Measurements from ENCODE around the gene SLC13A4.
A peak's percentile ranks its signal among the peaks of the same experiment; 100 is the strongest.

Gene SLC13A4

DNA sequence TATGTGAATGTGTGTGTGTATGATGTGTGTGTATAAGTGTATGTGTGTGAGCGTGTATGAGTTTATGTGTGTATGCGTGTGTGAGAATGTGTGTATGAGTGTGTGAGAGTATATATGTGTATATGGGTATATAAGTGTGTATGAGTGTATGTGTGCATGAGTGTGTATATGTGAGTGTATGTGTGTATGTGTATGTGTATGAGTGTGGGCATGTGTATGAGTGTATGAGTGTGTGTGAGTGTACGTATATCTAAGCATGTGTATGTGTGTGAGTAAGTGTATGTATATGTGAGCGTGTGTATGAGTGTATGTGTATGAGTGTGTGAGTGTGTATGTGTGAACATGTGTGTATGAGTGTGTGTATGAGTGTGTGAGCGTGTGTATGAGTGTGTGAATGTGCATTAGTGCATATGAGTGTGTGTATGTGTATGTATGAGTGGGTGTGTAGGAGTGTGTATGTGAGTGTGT lies 12.9 kb downstream of the SLC13A4 start:
- DNase-seq, result no peak
- Histone ChIP-seq H3K27me3 (ENCODE audit: insufficient read depth, low read length) (no peaks in the 10 kb centered on the region), H4K91ac (ENCODE audit: low read depth, low read length) (peak overlapping the region; percentile 91), H2BK120ac (ENCODE audit: insufficient read depth, low read length, poor library complexity) (peak overlapping the region; percentile 73), H2BK12ac (ENCODE audit: low read length) (peak overlapping the region; percentile 1), H3K9me3 (ENCODE audit: insufficient read depth, low read depth, low read length) (no peaks in the 10 kb centered on the region), H4K12ac (ENCODE audit: low read depth, low read length) (no peak overlapping the region), H3K18ac (ENCODE audit: low read length) (peak overlapping the region; percentile 31), H2AK5ac (ENCODE audit: low read length) (peak overlapping the region; percentile 37), H3K14ac (ENCODE audit: low read length) (peak overlapping the region; percentile 7), H3K4me1 (ENCODE audit: control insufficient read depth in 1 of 2, insufficient read depth in 2 of 2, low read length in 2 of 2) (peaks cover 34 to 51% of the 10 kb centered on the region in 2 experiments), H3K79me1 (ENCODE audit: low read length) (peaks cover 55% of the 10 kb centered on the region), H3K23ac (ENCODE audit: low read length) (peak overlapping the region; percentile 3), H3K4me2 (ENCODE audit: low read length) (peak overlapping the region; percentile 39), H4K8ac (ENCODE audit: low read depth, low read length) (peak overlapping the region; percentile 43), H3K79me2 (ENCODE audit: control insufficient read depth, insufficient read depth, low read length, poor library complexity) (peaks cover 11% of the 10 kb centered on the region), H2BK5ac (ENCODE audit: low read depth, low read length, poor library complexity) (peak overlapping the region; percentile 27), H2AFZ (ENCODE audit: insufficient read depth, low read length, poor library complexity) (no peak overlapping the region), H3K4me3 (ENCODE audit: low read depth, low read length) (no peak overlapping the region), H3K36me3 (ENCODE audit: control insufficient read depth in 1 of 2, insufficient read depth in 2 of 2, low read length in 2 of 2) (peaks cover 0 to 2% of the 10 kb centered on the region in 2 experiments), H3K9ac (ENCODE audit: low read length) (no peak overlapping the region), H3K27ac (ENCODE audit: low read depth, low read length) (peak overlapping the region; percentile 99), H3K4ac (ENCODE audit: low read depth, low read length) (peak overlapping the region; percentile 28)
- 100% methylated on average over 3 of the region's 5 CpGs for WGBS (ENCODE audit: extremely low coverage, insufficient coverage, insufficient read length)

DNA sequence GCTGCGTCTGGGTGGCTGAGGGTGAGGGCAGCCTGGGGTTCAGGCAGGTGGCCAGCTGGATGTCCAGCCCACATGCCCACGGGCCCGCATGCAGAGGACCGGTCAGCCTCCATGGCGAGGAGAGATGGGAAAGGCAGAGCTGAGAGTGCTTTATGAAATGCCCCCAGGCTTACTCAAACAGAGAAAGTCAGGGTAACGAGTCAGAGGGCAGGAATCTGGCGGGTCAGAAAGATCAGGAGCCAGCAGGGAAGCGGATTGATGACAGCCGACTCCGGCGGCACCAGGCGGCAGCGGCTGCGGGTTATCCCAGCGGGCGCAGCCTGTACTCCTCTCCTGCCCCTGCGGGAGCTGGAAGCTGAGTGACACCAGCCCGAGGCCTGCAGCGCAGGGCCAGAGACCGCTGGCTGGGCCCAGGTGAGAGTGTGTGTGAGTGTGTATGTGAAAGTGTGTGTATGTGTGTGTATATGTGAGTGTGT lies 13.4 kb downstream of the SLC13A4 start:
- H2AFZ ChIP-seq (ENCODE audit: insufficient read depth, low read length, poor library complexity), result peak overlapping the region; percentile 67
- no peak overlapping the region for H3K9ac ChIP-seq (ENCODE audit: low read length)
- peak; percentile 98 to 99 for DNase-seq
- peak overlapping the region; percentile 99 for H2BK5ac ChIP-seq (ENCODE audit: low read depth, low read length, poor library complexity)
- peak overlapping the region; percentile 81 for H3K4ac ChIP-seq (ENCODE audit: low read depth, low read length)
- peak overlapping the region; percentile 99 for H3K27ac ChIP-seq (ENCODE audit: low read depth, low read length)
- peak overlapping the region; percentile 39 for H3K4me2 ChIP-seq (ENCODE audit: low read length)
- peaks cover 11% of the 10 kb centered on the region for H3K79me2 ChIP-seq (ENCODE audit: control insufficient read depth, insufficient read depth, low read length, poor library complexity)
- peak overlapping the region; percentile 89 for H3K18ac ChIP-seq (ENCODE audit: low read length)
- no peaks in the 10 kb centered on the region for H3K27me3 ChIP-seq (ENCODE audit: insufficient read depth, low read length)
- H3K23ac ChIP-seq (ENCODE audit: low read length), result no peak overlapping the region
- H4K12ac ChIP-seq (ENCODE audit: low read depth, low read length), result peak overlapping the region; percentile 89
- peaks cover 0 to 2% of the 10 kb centered on the region in 2 experiments for H3K36me3 ChIP-seq (ENCODE audit: control insufficient read depth in 1 of 2, insufficient read depth in 2 of 2, low read length in 2 of 2)
- peaks cover 56% of the 10 kb centered on the region for H3K79me1 ChIP-seq (ENCODE audit: low read length)
- peak overlapping the region; percentile 91 for H4K8ac ChIP-seq (ENCODE audit: low read depth, low read length)
- WGBS (ENCODE audit: extremely low coverage, insufficient coverage, insufficient read length), result no CpG with 5 or more reads among the region's 20 CpGs
- peak overlapping the region; percentile 93 for H3K14ac ChIP-seq (ENCODE audit: low read length)
- peak overlapping the region; percentile 90 for H2AK5ac ChIP-seq (ENCODE audit: low read length)
- no peak overlapping the region for H3K4me3 ChIP-seq (ENCODE audit: low read depth, low read length)
- H2BK120ac ChIP-seq (ENCODE audit: insufficient read depth, low read length, poor library complexity), result peak overlapping the region; percentile 98
- peaks cover 32 to 51% of the 10 kb centered on the region in 2 experiments for H3K4me1 ChIP-seq (ENCODE audit: control insufficient read depth in 1 of 2, insufficient read depth in 2 of 2, low read length in 2 of 2)
- H3K9me3 ChIP-seq (ENCODE audit: insufficient read depth, low read depth, low read length), result no peaks in the 10 kb centered on the region
- peak overlapping the region; percentile 98 for H4K91ac ChIP-seq (ENCODE audit: low read depth, low read length)
- peak overlapping the region; percentile 94 for H2BK12ac ChIP-seq (ENCODE audit: low read length)

DNA sequence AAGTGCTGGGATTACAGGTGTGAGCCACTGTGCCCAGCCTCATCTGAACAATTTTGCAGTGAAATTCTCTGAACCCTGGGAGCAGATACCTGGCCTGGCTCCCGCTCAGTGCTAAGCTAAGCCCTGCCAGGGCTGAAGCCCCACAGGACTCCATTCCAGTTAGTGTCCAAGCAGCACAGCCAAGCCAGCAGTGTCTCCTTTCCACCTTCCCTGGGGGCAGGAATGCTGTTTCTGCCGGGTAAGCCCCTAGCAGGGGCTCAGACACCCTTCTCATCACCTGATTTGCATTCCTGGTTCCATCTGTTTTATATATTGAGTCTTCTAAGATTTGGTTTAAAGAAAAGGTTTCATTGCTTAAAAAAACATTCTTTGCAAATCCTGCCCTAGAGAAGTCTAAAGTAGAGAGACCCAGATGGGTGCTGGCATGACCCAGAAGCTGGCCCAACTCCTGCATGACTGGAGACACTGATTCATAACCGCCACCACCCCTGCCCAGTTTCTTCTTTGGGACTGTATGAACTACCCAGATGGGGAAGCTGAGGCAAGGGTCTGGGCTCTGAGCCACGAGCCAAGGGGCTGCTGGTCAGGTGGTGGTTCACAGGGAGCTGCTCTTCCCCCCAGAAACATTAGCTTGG lies 14.0 kb downstream of the SLC13A4 start:
- Histone ChIP-seq H3K27me3 (ENCODE audit: insufficient read depth, low read length) (no peaks in the 10 kb centered on the region), H3K79me2 (ENCODE audit: control insufficient read depth, insufficient read depth, low read length, poor library complexity) (peaks cover 11% of the 10 kb centered on the region), H3K4me2 (ENCODE audit: low read length) (peak overlapping the region; percentile 10), H4K91ac (ENCODE audit: low read depth, low read length) (peak overlapping the region; percentile 98), H3K14ac (ENCODE audit: low read length) (peak overlapping the region; percentile 93), H3K4ac (ENCODE audit: low read depth, low read length) (peak overlapping the region; percentile 94), H2BK120ac (ENCODE audit: insufficient read depth, low read length, poor library complexity) (peak overlapping the region; percentile 98), H3K9ac (ENCODE audit: low read length) (no peak overlapping the region), H3K27ac (ENCODE audit: low read depth, low read length) (peak overlapping the region; percentile 99), H3K4me1 (ENCODE audit: control insufficient read depth in 1 of 2, insufficient read depth in 2 of 2, low read length in 2 of 2) (peaks cover 29 to 50% of the 10 kb centered on the region in 2 experiments), H3K18ac (ENCODE audit: low read length) (peak overlapping the region; percentile 89), H3K23ac (ENCODE audit: low read length) (no peak overlapping the region), H2BK5ac (ENCODE audit: low read depth, low read length, poor library complexity) (peak overlapping the region; percentile 99), H3K36me3 (ENCODE audit: control insufficient read depth in 1 of 2, insufficient read depth in 2 of 2, low read length in 2 of 2) (peaks cover 0 to 2% of the 10 kb centered on the region in 2 experiments), H4K12ac (ENCODE audit: low read depth, low read length) (peak overlapping the region; percentile 89), H3K9me3 (ENCODE audit: insufficient read depth, low read depth, low read length) (no peaks in the 10 kb centered on the region), H2AK5ac (ENCODE audit: low read length) (peak overlapping the region; percentile 90), H2AFZ (ENCODE audit: insufficient read depth, low read length, poor library complexity) (peak overlapping the region; percentile 67), H3K79me1 (ENCODE audit: low read length) (peaks cover 55% of the 10 kb centered on the region), H4K8ac (ENCODE audit: low read depth, low read length) (peak overlapping the region; percentile 91), H2BK12ac (ENCODE audit: low read length) (peak overlapping the region; percentile 94), H3K4me3 (ENCODE audit: low read depth, low read length) (no peak overlapping the region)
- peak; percentile 84 to 91 for DNase-seq
- WGBS (ENCODE audit: extremely low coverage, insufficient coverage, insufficient read length), result no CpG with 5 or more reads among the region's 4 CpGs

DNA sequence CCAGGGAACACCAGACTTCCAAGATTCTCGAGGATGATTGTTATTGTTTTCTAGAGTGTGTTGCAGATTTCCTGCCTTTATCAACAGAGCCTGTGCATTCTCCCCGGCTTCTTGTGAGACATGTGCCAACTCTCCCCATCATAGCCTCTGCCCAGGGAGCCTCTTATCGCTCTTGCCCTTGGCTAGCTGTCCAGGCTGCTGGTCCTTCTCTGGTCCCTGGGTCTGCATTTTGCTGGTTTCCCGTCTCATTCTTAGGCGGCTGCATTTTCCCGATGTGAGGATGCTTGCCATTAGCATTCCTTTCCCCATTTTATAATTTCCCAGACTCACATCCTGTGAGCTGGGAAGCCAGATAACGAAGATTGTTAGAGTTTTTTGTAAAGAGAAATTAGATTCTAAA lies 15.2 kb downstream of the SLC13A4 start:
- Histone ChIP-seq H2BK5ac (ENCODE audit: low read depth, low read length, poor library complexity) (peak overlapping the region; percentile 68), H3K14ac (ENCODE audit: low read length) (peak overlapping the region; percentile 52), H3K4me2 (ENCODE audit: low read length) (peak overlapping the region; percentile 3), H3K36me3 (ENCODE audit: control insufficient read depth in 1 of 2, insufficient read depth in 2 of 2, low read length in 2 of 2) (peaks cover 0 to 2% of the 10 kb centered on the region in 2 experiments), H2BK120ac (ENCODE audit: insufficient read depth, low read length, poor library complexity) (peak overlapping the region; percentile 98), H4K12ac (ENCODE audit: low read depth, low read length) (no peak overlapping the region), H2BK12ac (ENCODE audit: low read length) (peak overlapping the region; percentile 91), H2AK5ac (ENCODE audit: low read length) (no peak overlapping the region), H3K79me2 (ENCODE audit: control insufficient read depth, insufficient read depth, low read length, poor library complexity) (peaks cover 15% of the 10 kb centered on the region), H2AFZ (ENCODE audit: insufficient read depth, low read length, poor library complexity) (peak overlapping the region; percentile 11), H3K4me3 (ENCODE audit: low read depth, low read length) (no peak overlapping the region), H3K4ac (ENCODE audit: low read depth, low read length) (peak overlapping the region; percentile 16), H3K27ac (ENCODE audit: low read depth, low read length) (peak overlapping the region; percentile 99), H3K9ac (ENCODE audit: low read length) (no peak overlapping the region), H3K79me1 (ENCODE audit: low read length) (peaks cover 52% of the 10 kb centered on the region), H3K9me3 (ENCODE audit: insufficient read depth, low read depth, low read length) (no peaks in the 10 kb centered on the region), H3K18ac (ENCODE audit: low read length) (peak overlapping the region; percentile 42), H3K27me3 (ENCODE audit: insufficient read depth, low read length) (no peaks in the 10 kb centered on the region), H4K8ac (ENCODE audit: low read depth, low read length) (peak overlapping the region; percentile 44), H4K91ac (ENCODE audit: low read depth, low read length) (peak overlapping the region; percentile 90), H3K23ac (ENCODE audit: low read length) (no peak overlapping the region), H3K4me1 (ENCODE audit: control insufficient read depth in 1 of 2, insufficient read depth in 2 of 2, low read length in 2 of 2) (peaks cover 29 to 51% of the 10 kb centered on the region in 2 experiments)
- DNase-seq, result peak in 1 of 2 donors; percentile 10
- no CpG with 5 or more reads among the region's 7 CpGs for WGBS (ENCODE audit: extremely low coverage, insufficient coverage, insufficient read length)
